Measurements from ENCODE around the gene CDH23. TPM values are rescaled to one million over a fixed set of nuclear protein-coding genes. Genes with fewer than 3 reads are reported as not detected.
A peak's percentile ranks its signal among the peaks of the same experiment; 100 is the strongest.

CDH23 gene
- total and polyA plus RNA-seq, 2 experiments from 2014 or later, result 0.30 to 1.5 TPM

GRCh38 chr10:71799112-71799511 is 402.4 kb downstream of the CDH23 start:
- no peak for TF ChIP-seq EZH2 (IDR thresholded peaks at IDR 0.05; ENCODE audit: borderline replicate concordance)
- TF ChIP-seq CTCF (IDR thresholded peaks at IDR 0.05; ENCODE audit: poor library complexity), result no peak
- TF ChIP-seq EZH2phosphoT487 (IDR thresholded peaks at IDR 0.05; ENCODE audit: low read depth, severe bottlenecking, unreplicated experiment), result no peak
- DNase-seq (ENCODE audit: low spot score), result no peak
- Histone ChIP-seq H3K36me3 (replicated peaks; ENCODE audit: insufficient read depth, low read depth) (no peaks in the 10 kb centered on the region), H3K4me3 (no peak overlapping the region), H3K79me2 (no peaks in the 10 kb centered on the region), H3K9me3 (ENCODE audit: low read depth) (no peaks in the 10 kb centered on the region), H3K4me2 (no peak overlapping the region), H3K27ac (no peak overlapping the region), H3K9me2 (replicated peaks; ENCODE audit: insufficient read depth) (no peaks in the 10 kb centered on the region), H3K4me1 (ENCODE audit: insufficient read depth) (no peaks in the 10 kb centered on the region), H3K27me3 (peaks cover 1% of the 10 kb centered on the region), H2AFZ (no peak overlapping the region), H4K20me1 (ENCODE audit: insufficient read depth, poor library complexity, severe bottlenecking) (no peaks in the 10 kb centered on the region)
- 84% methylated on average over 10 of the region's 10 CpGs for WGBS (ENCODE audit: low lambda C conversion rate, missing lambda C conversion rate)

GRCh38 chr10:71799608-71800453 is 403.1 kb downstream of the CDH23 start:
- peak; percentile 54 for DNase-seq (ENCODE audit: low spot score)

GRCh38 chr10:71801361-71801760 is 404.6 kb downstream of the CDH23 start:
- Histone ChIP-seq H3K4me1 (ENCODE audit: insufficient read depth) (no peaks in the 10 kb centered on the region), H3K9me3 (ENCODE audit: low read depth) (no peaks in the 10 kb centered on the region), H3K4me3 (no peak overlapping the region), H3K9me2 (replicated peaks; ENCODE audit: insufficient read depth) (no peaks in the 10 kb centered on the region), H4K20me1 (ENCODE audit: insufficient read depth, poor library complexity, severe bottlenecking) (no peaks in the 10 kb centered on the region), H3K79me2 (no peaks in the 10 kb centered on the region), H3K27me3 (peaks cover 14% of the 10 kb centered on the region), H3K27ac (no peak overlapping the region), H2AFZ (no peak overlapping the region), H3K4me2 (no peak overlapping the region), H3K36me3 (replicated peaks; ENCODE audit: insufficient read depth, low read depth) (no peaks in the 10 kb centered on the region)
- TF ChIP-seq EZH2phosphoT487 (IDR thresholded peaks at IDR 0.05; ENCODE audit: low read depth, severe bottlenecking, unreplicated experiment) (no peak), EZH2 (IDR thresholded peaks at IDR 0.05; ENCODE audit: borderline replicate concordance) (no peak), CTCF (IDR thresholded peaks at IDR 0.05; ENCODE audit: poor library complexity) (no peak)
- no peak for DNase-seq (ENCODE audit: low spot score)
- 93% methylated on average over 9 of the region's 9 CpGs for WGBS (ENCODE audit: low lambda C conversion rate, missing lambda C conversion rate)

More at GRCh38 chr10:71799608-71800453, 403.1 kb downstream of the CDH23 start:
- Histone ChIP-seq H3K27ac (no peak overlapping the region), H3K4me3 (no peak overlapping the region), H3K9me2 (replicated peaks; ENCODE audit: insufficient read depth) (no peaks in the 10 kb centered on the region), H3K36me3 (replicated peaks; ENCODE audit: insufficient read depth, low read depth) (no peaks in the 10 kb centered on the region), H3K79me2 (no peaks in the 10 kb centered on the region), H4K20me1 (ENCODE audit: insufficient read depth, poor library complexity, severe bottlenecking) (no peaks in the 10 kb centered on the region), H3K9me3 (ENCODE audit: low read depth) (no peaks in the 10 kb centered on the region), H3K4me1 (ENCODE audit: insufficient read depth) (no peaks in the 10 kb centered on the region), H3K27me3 (peaks cover 8% of the 10 kb centered on the region), H3K4me2 (no peak overlapping the region), H2AFZ (no peak overlapping the region)
- WGBS (ENCODE audit: low lambda C conversion rate, missing lambda C conversion rate), result 84% methylated on average over 3 of the region's 3 CpGs
- TF ChIP-seq CTCF (IDR thresholded peaks at IDR 0.05; ENCODE audit: poor library complexity), result no peak
- no peak for TF ChIP-seq EZH2phosphoT487 (IDR thresholded peaks at IDR 0.05; ENCODE audit: low read depth, severe bottlenecking, unreplicated experiment)
- TF ChIP-seq EZH2 (IDR thresholded peaks at IDR 0.05; ENCODE audit: borderline replicate concordance), result no peak
